HepG2 (cell line): ENCODE data around the gene CAMK1D. TPM values are rescaled to one million over a fixed set of nuclear protein-coding genes. Genes with fewer than 3 reads are reported as not detected.
A peak's percentile ranks its signal among the peaks of the same experiment; 100 is the strongest.

Experiments used
- ATAC-seq: fragments of 200-7000 bp; cut with Tn5 transposase; 3 replicates; pipeline ENCODE4 v1.9.1; 2020; ENCODE audit warnings: mild to moderate bottlenecking, moderate library complexity
- BruUV-seq: library from RNA; stranded (reverse); fragments of 400-500 nt; replicated peaks from 2 replicates; lab custom pipeline; 2021; lab: Mats Ljungman, UMichigan
- CTCF ChIA-PET: fragments of 300-600 bp; formaldehyde crosslinking; extraction: SDS; loops from one replicate; lab custom pipeline; 2021; ENCODE audit warnings: low total read pairs, inconsistent platforms, low intra/inter-chr PET ratio; lab: Yijun Ruan, JAX
- POLR2A ChIA-PET: fragments of 350-600 bp; sonication (Branson Sonifier 250); formaldehyde crosslinking; loops from one replicate; lab custom pipeline; 2020; ENCODE audit warnings: antibody characterized with exemption, inconsistent platforms; lab: Yijun Ruan, JAX
- DNase-seq: peaks from one replicate; pipeline ENCODE4 v3.0.0-alpha.2; 2015; ENCODE audit warnings: low spot score
- FAIRE-seq: peaks from 3 replicates; lab custom pipeline; 2011; peaks lifted over from hg19 to GRCh38; lab: Jason Lieb, UNC
- H2AFZ ChIP-seq: one replicate; pipeline ENCODE4 v1.6.1; 2011; ENCODE audit warnings: low read length, inconsistent platforms
- H3K27ac ChIP-seq: fragments of 300-600 bp; 3 replicates; pipeline ENCODE4 v1.8.0; 2011; ENCODE audit warnings: mixed run types, mild to moderate bottlenecking, mixed read lengths, low read length, inconsistent platforms; ENCODE audit not compliant: insufficient read depth; ENCODE audit errors: extremely low read length
- H3K27me3 ChIP-seq, 2 experiments: fragments of 200-600 bp in 1 of 2; 2 replicates in 1 of 2; 3 replicates in 1 of 2; pipeline versions ENCODE4 v1.6.0 to v1.8.0; 2011; ENCODE audit warnings: low read length in 2 of 2, mild to moderate bottlenecking in 2 of 2, moderate library complexity in 2 of 2, inconsistent platforms in 1 of 2; ENCODE audit not compliant: insufficient read depth in 2 of 2, control insufficient read depth in 1 of 2
- H3K36me3 ChIP-seq, 2 experiments: fragments of 200-600 bp in 1 of 2; replicated peaks in 1 of 2; 2 replicates in 1 of 2; 3 replicates in 1 of 2; pipeline versions ENCODE4 v1.5.1 to v1.8.0; 2011; ENCODE audit warnings: low read length in 2 of 2, inconsistent platforms in 1 of 2; ENCODE audit not compliant: insufficient read depth in 2 of 2, control insufficient read depth in 1 of 2
- H3K4me1 ChIP-seq: 2 replicates; pipeline ENCODE4 v1.5.1; 2012; ENCODE audit warnings: low read length, inconsistent platforms; ENCODE audit not compliant: insufficient read depth
- H3K4me2 ChIP-seq: 2 replicates; pipeline ENCODE4 v1.6.0; 2011; ENCODE audit warnings: low read depth, low read length, inconsistent platforms
- H3K4me3 ChIP-seq, 3 experiments: fragments of 200-600 bp in 1 of 3; sonication (generic), shearing (Covaris generic) in 1 of 3; replicated peaks in 1 of 3; 2 replicates each; pipeline ENCODE4 v1.5.1; 2011 to 2016; ENCODE audit warnings: low read length in 3 of 3, inconsistent platforms in 2 of 3, low read depth in 2 of 3, mild to moderate bottlenecking in 2 of 3, control low read depth in 1 of 3, mixed read lengths in 1 of 3; ENCODE audit not compliant: insufficient read depth in 1 of 3
- H3K79me2 ChIP-seq: one replicate; pipeline ENCODE4 v1.6.1; 2011; ENCODE audit warnings: low read length, inconsistent platforms; ENCODE audit not compliant: insufficient read depth
- H3K9ac ChIP-seq: 2 replicates; pipeline ENCODE4 v1.6.0; 2011; ENCODE audit warnings: mild to moderate bottlenecking, low read depth, low read length, inconsistent platforms; ENCODE audit not compliant: insufficient read depth
- H3K9me3 ChIP-seq: 2 replicates; pipeline ENCODE4 v1.5.1; 2012; ENCODE audit warnings: mild to moderate bottlenecking, low read length
- H4K20me1 ChIP-seq: 2 replicates; pipeline ENCODE4 v1.6.0; 2011; ENCODE audit warnings: inconsistent platforms, mild to moderate bottlenecking, low read length, moderate library complexity; ENCODE audit not compliant: insufficient read depth
- ARID2 ChIP-seq: sonication (generic); formaldehyde crosslinking; IDR thresholded peaks from 2 replicates; pipeline ENCODE4 v1.8.1; 2022; ENCODE audit warnings: mild to moderate bottlenecking, missing genetic modification reagents, borderline replicate concordance
- MAFF ChIP-seq: IDR thresholded peaks from 2 replicates; pipeline ENCODE4 v1.6.1; 2011; ENCODE audit warnings: low read depth, low read length, improper control_type of control experiment
- MAFK ChIP-seq, 2 experiments: IDR thresholded peaks in 1 of 2; conservative IDR thresholded peaks in 1 of 2; 2 replicates each; pipeline ENCODE4 v1.6.1; 2011; ENCODE audit warnings: improper control_type of control experiment in 2 of 2, low read length in 2 of 2
- PRDM10 ChIP-seq: sonication (generic); formaldehyde crosslinking; IDR thresholded peaks from 2 replicates; pipeline ENCODE4 v1.4.0; 2020; ENCODE audit warnings: low read depth, missing genetic modification reagents
- SMC3 ChIP-seq: IDR thresholded peaks from 2 replicates; pipeline ENCODE4 v1.6.1; 2011; ENCODE audit warnings: low read length, improper control_type of control experiment
- USF2 ChIP-seq, 2 experiments: sonication (generic) in 1 of 2; formaldehyde crosslinking in 1 of 2; IDR thresholded peaks; 2 replicates each; pipeline versions ENCODE4 v1.5.1 to v1.6.1; 2011 to 2020; ENCODE audit warnings: borderline replicate concordance in 1 of 2, low read depth in 1 of 2, low read length in 1 of 2, mild to moderate bottlenecking in 1 of 2, missing genetic modification reagents in 1 of 2, moderate library complexity in 1 of 2
- ZNF18 ChIP-seq: sonication (generic); formaldehyde crosslinking; IDR thresholded peaks from 2 replicates; pipeline ENCODE4 v1.8.0; 2022; ENCODE audit warnings: mild to moderate bottlenecking, missing genetic modification reagents; ENCODE audit not compliant: insufficient replicate concordance
- ZNF883 ChIP-seq: sonication (generic); formaldehyde crosslinking; IDR thresholded peaks from 2 replicates; pipeline ENCODE4 v1.5.1; 2020; ENCODE audit warnings: mild to moderate bottlenecking, missing genetic modification reagents; ENCODE audit errors: not compliant biosample characterization
- WGBS: methylation state at CpG from one replicate; pipeline ENCODE4 v1.1.6; 2017; ENCODE audit warnings: low lambda C conversion rate; 5-methylcytosine and 5-hydroxymethylcytosine counted together
- in situ Hi-C: cut with HindIII; loops from 2 replicates; pipeline ENCODE4 v1.10.0; 2017; ENCODE audit warnings: low pct_unique_long_range_greater_than_20kb; ENCODE audit not compliant: extremely low pct_ligation_motif_present
- intact Hi-C: fragments of 100-400 bp; cut with micrococcal nuclease; formaldehyde crosslinking; loops from one replicate; pipeline ENCODE4 v1.10.0; 2022; ENCODE audit not compliant: unreplicated experiment
- polyA plus RNA-seq, 8 experiments: library from polyadenylated mRNA; depleted of rRNA in 3 of 8; stranded (reverse) in 7 of 8; unstranded in 1 of 8; fragments of >200 nt; fragmentation: Illumina TruSeq in 4 of 8; extraction: Trizol in 4 of 8; gene quantifications; 2 replicates each; pipeline versions ENCODE4 v1.2.1 to v1.2.3, GENCODE V29; 2011 to 2016; ENCODE audit warnings: low read depth in 4 of 8, missing spikeins in 1 of 8, mixed read lengths in 1 of 8; ENCODE audit not compliant: insufficient read depth in 1 of 8
- total RNA-seq, 5 experiments: library from RNA; depleted of rRNA; stranded (reverse); fragments of >200 nt; fragmentation: Illumina TruSeq; extraction: Trizol; gene quantifications; 2 replicates each; pipeline ENCODE4 v1.2.3, GENCODE V29; 2016; ENCODE audit warnings: low read depth in 1 of 5

CAMK1D gene
- total and polyA plus RNA-seq, 2 of the 13 experiments (the other 11 are each of a cell fraction or from before 2014, with no cell fraction given), result under 0.01 TPM; not detected in 1

- TF ChIP-seq ZNF883 (CRISPR knock-in tag), result no peak
- TF ChIP-seq USF2 (IDR thresholded peaks at IDR 0.05; ENCODE audit: low read depth, low read length), result no peak
- no peak for TF ChIP-seq USF2 (CRISPR knock-in tag; IDR thresholded peaks at IDR 0.05; ENCODE audit: borderline replicate concordance)
- TF ChIP-seq ZNF18 (CRISPR knock-in tag), result no peak
- TF ChIP-seq SMC3, result no peak
- TF ChIP-seq ARID2, result no peak
- 0 out of 2 replicates have a peak, but pooled peaks have one; percentile 26 for TF ChIP-seq MAFF
- no peak for TF ChIP-seq PRDM10 (CRISPR knock-in tag)
- TF ChIP-seq MAFK (conservative IDR thresholded peaks at IDR 0.05 in 1 of 2, IDR thresholded peaks at IDR 0.05 in 1 of 2; ENCODE audit: low read length in 2 of 2), result peak; percentile 24 to 43; a peak in 1 of 4 replicates
- no peak overlapping the region for H3K4me3 ChIP-seq
- ATAC-seq, result no peak
Observed at GRCh38 chr10:12602521-12602920, 253.2 kb downstream of the CAMK1D start.

More at GRCh38 chr10:12602521-12602920, 253.2 kb downstream of the CAMK1D start:
- intact Hi-C loops, result no loop called here
- in situ Hi-C loops, result no loop called here
- H3K4me2 ChIP-seq, result no peak overlapping the region
- no peaks in the 10 kb centered on the region for H3K36me3 ChIP-seq
- BruUV-seq, result no TSS peak
- CTCF ChIA-PET, result no interaction called here
- no peak for FAIRE-seq
- H4K20me1 ChIP-seq, result no peaks in the 10 kb centered on the region
- DNase-seq, result peak; percentile 4
- H3K4me1 ChIP-seq, result peaks cover 28% of the 10 kb centered on the region
- H3K27me3 ChIP-seq, result no peaks in the 10 kb centered on the region
- H3K27ac ChIP-seq, result no peak overlapping the region
- H3K9ac ChIP-seq, result no peak overlapping the region
- no peaks in the 10 kb centered on the region for H3K79me2 ChIP-seq
- WGBS, result 45% methylated on average over 3 of the region's 7 CpGs
- POLR2A ChIA-PET, result no interaction called here
- H2AFZ ChIP-seq, result no peak overlapping the region
- H3K9me3 ChIP-seq, result no peaks in the 10 kb centered on the region
